Measurements from ENCODE around the gene DNAI4. TPM values are rescaled to one million over a fixed set of nuclear protein-coding genes. Genes with fewer than 3 reads are reported as not detected.
A peak's percentile ranks its signal among the peaks of the same experiment; 100 is the strongest.
"Not testable (repeated sequence)": the region's sequence is repeated elsewhere in the genome, so short reads cannot be mapped to it uniquely, and the experiment has no call there.

Gene DNAI4
- total RNA-seq, 4 donors from 2014 or later: 13.5 to 23.6 (median 17.2) TPM

DNA sequence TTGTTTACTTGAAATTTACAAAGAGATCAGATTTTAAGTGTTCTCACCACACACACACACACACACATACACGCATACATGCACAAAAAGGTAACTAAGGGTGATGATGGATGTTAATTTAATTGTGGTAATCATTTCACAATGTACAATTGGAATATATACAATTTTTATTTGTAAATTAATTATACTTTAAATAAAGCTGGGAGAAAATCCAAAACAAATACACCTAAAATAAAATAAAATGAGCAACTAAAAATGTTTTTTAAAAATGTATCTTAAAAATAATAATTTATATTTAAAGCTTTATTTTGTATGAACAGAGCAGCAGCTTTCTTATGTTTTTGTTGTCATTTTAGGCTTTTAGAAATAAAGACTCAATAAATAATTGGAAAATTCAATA is 115.4 kb downstream of the DNAI4 start:
- WGBS, 2 donors: 96 to 98% methylated on average over 1 of the region's 1 CpG
- Histone ChIP-seq H3K27ac (peak overlapping the region in 1 of 4 donors; percentile 34), H3K27me3 (no peaks in the 10 kb centered on the region), H3K36me3 (no peaks in the 10 kb centered on the region), H3K9me3 (no peaks in the 10 kb centered on the region), H3K4me3 (no peak overlapping the region), H3K4me1 (no peaks in the 10 kb centered on the region)
- DNase-seq (ENCODE audit: low spot score in 2 of 2): no peak
- TF ChIP-seq CTCF (IDR thresholded peaks at IDR 0.05): no peak
- no peak for TF ChIP-seq POLR2A (IDR thresholded peaks at IDR 0.05)
- TF ChIP-seq EP300 (IDR thresholded peaks at IDR 0.05): no peak

GRCh38 chr1:66795839-66796238 is 128.8 kb downstream of the DNAI4 start:
- WGBS, 2 donors: 91 to 95% methylated on average over 2 of the region's 2 CpGs
- DNase-seq (ENCODE audit: low spot score in 2 of 2): not testable (repeated sequence)

GRCh38 chr1:66791621-66792610 is 132.7 kb downstream of the DNAI4 start:
- H3K27ac ChIP-seq: no peak overlapping the region
- H3K36me3 ChIP-seq: no peaks in the 10 kb centered on the region
- no peak for DNase-seq (ENCODE audit: low spot score in 2 of 2)
- no peaks in the 10 kb centered on the region for H3K27me3 ChIP-seq
- no peaks in the 10 kb centered on the region for H3K4me1 ChIP-seq
- H3K9me3 ChIP-seq: no peaks in the 10 kb centered on the region
- no peak for TF ChIP-seq EP300 (IDR thresholded peaks at IDR 0.05)
- no peak for TF ChIP-seq CTCF (IDR thresholded peaks at IDR 0.05)
- no peak for TF ChIP-seq POLR2A (IDR thresholded peaks at IDR 0.05)
- no peak overlapping the region for H3K4me3 ChIP-seq
- WGBS, 2 donors: 81 to 94% methylated on average over 5 of the region's 5 CpGs

More at GRCh38 chr1:66795839-66796238, 128.8 kb downstream of the DNAI4 start:
- not testable (repeated sequence) for H3K36me3 ChIP-seq, H3K4me1 ChIP-seq, H3K4me3 ChIP-seq, H3K9me3 ChIP-seq, H3K27me3 ChIP-seq, H3K27ac ChIP-seq

DNA sequence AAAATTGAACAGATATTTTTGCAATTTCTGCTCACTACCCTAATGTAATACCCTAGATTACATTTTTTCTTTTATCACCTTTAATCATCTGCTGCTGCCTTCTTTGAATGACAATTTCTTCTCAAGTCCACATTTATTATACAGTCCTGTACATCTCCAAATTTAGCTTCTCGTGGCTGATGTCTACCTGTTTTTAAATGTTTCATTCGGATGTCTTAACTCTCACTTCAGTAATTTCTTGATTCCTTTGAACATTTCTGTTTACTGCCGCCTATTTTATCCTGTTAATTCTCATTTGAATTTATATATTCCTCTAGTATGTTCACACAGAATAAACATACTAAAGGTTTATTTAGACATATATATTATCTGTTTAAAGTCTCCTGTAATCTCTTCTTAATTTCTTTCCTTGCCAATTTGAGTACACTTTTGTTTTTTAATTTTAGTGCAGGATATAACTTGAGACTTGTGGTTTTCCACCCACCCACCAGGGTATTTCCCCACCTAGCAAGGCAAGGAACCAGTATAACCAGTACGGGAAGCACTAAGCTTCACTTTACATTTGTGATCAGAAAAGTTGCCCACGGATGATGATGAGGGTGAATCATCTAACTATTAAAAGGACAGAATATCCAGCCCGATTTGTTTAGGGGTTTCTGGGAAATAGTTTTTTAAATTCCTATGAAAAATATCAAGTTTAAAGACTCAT is 136.3 kb downstream of the DNAI4 start:
- H3K9me3 ChIP-seq: no peaks in the 10 kb centered on the region
- H3K4me1 ChIP-seq: no peaks in the 10 kb centered on the region
- no peak overlapping the region for H3K27ac ChIP-seq
- TF ChIP-seq CTCF (IDR thresholded peaks at IDR 0.05) (no peak), POLR2A (IDR thresholded peaks at IDR 0.05) (no peak), EP300 (IDR thresholded peaks at IDR 0.05) (no peak)
- H3K4me3 ChIP-seq: no peak overlapping the region
- H3K36me3 ChIP-seq: no peaks in the 10 kb centered on the region
- no peak for DNase-seq (ENCODE audit: low spot score in 2 of 2)
- whole genome bisulfite sequencing, 2 donors: 77 to 78% methylated on average over 6 of the region's 6 CpGs
- H3K27me3 ChIP-seq: no peaks in the 10 kb centered on the region

- Histone ChIP-seq H3K27ac (no peak overlapping the region), H3K36me3 (no peaks in the 10 kb centered on the region), H3K4me1 (no peaks in the 10 kb centered on the region), H3K27me3 (no peaks in the 10 kb centered on the region), H3K9me3 (no peaks in the 10 kb centered on the region), H3K4me3 (no peak overlapping the region)
- TF ChIP-seq POLR2A (IDR thresholded peaks at IDR 0.05) (no peak), CTCF (IDR thresholded peaks at IDR 0.05) (no peak), EP300 (IDR thresholded peaks at IDR 0.05) (no peak)
- WGBS, 2 donors: 84% methylated on average over 4 of the region's 4 CpGs
- DNase-seq (ENCODE audit: low spot score in 2 of 2): no peak
These were observed 137.0 kb downstream of the DNAI4 start for GRCh38 chr1:66787641-66788040.

DNA sequence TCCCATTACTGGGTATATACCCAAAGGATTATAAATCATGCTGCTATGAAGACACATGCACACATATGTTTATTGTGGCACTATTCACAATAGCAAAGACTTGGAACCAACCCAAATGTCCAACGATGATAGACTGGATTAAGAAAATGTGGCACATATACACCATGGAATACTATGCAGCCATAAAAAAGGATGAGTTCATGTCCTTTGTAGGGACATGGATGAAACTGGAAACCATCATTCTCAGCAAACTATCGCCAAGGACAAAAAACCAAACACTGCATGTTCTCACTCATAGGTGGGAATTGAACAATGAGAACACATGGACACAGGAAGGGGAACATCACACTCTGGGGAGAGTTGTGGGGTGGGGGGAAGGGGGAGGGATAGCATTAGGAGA is 138.9 kb downstream of the DNAI4 start:
- H3K36me3 ChIP-seq; H3K4me1 ChIP-seq; H3K4me3 ChIP-seq; DNase-seq (ENCODE audit: low spot score in 2 of 2); H3K27ac ChIP-seq; H3K27me3 ChIP-seq; H3K9me3 ChIP-seq: not testable (repeated sequence)
- 75 to 100% methylated on average over 2 of the region's 2 CpGs for WGBS, 2 donors

All from tibial nerve (tissue), 4 donors.